Measurements from ENCODE around the gene ERBB2.

The ERBB2 gene

DNA sequence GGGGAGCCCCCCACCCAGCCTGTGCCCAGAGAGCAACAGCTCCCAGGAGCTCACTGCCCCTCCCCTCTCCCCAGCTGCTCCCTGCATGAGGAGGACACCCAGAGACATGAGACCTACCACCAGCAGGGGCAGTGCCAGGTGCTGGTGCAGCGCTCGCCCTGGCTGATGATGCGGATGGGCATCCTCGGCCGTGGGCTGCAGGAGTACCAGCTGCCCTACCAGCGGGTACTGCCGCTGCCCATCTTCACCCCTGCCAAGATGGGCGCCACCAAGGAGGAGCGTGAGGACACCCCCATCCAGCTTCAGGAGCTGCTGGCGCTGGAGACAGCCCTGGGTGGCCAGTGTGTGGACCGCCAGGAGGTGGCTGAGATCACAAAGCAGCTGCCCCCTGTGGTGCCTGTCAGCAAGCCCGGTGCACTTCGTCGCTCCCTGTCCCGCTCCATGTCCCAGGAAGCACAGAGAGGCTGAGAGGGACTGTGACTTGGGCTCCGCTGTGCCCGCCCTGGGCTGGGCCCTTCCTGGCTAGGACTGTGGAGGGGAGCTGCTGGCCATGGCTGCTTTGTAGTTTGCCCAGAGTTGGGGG is 34.1 kb upstream of the ERBB2 start:
- no peak for DNase-seq (ENCODE audit: low read depth)

DNA sequence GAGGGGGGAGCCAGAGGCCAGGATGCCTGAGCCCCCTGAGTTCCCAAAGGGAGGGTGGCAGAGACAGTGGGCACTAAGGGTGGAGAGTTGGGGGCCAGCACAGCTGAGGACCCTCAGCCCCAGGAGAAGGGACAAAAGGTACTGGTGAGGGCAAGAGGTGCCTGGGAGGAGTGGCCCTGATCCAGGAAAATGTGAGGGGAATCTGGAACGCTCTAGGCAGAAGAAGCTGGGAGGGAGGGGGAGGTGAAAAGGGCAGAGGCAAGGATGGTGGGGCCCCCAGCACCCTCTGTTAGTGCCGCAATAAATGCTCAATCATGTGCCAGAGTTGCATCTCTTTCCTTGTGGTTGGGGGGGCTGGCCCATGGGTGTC is 33.6 kb upstream of the ERBB2 start:
- no peak for DNase-seq (ENCODE audit: low read depth)

DNA sequence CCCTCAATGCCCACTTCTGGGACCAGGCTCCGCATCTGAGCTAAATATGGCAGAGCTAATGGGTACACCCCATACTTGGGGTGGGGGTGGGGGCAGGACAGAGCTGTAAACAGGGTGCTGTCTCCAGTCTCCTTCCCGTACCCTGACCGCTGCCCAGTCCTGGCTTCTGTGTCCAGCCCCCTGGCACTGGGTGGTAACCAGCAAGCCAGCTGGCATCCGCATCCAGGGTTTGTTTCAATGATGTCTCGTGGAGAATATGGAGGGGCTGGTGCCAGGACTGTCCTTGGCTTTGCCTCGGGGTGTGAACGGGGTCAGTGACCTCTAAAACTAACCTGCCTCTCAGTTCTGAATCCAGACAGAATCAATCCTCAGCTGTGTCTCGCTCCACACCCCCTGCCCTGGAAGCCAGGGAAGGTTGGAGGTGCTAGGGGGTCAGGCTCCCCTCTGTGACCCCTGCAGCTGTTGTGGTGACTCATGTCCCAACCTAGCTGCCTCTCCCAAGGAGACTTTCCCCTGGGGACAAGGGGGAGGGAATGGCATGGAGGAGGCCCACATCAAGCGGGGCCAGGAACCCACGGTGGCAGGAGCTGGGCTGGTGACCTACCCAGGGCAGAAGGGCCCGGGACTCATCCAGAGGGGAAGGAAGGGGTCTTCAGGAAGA is 33.1 kb upstream of the ERBB2 start:
- DNase-seq (ENCODE audit: low read depth): no peak

DNA sequence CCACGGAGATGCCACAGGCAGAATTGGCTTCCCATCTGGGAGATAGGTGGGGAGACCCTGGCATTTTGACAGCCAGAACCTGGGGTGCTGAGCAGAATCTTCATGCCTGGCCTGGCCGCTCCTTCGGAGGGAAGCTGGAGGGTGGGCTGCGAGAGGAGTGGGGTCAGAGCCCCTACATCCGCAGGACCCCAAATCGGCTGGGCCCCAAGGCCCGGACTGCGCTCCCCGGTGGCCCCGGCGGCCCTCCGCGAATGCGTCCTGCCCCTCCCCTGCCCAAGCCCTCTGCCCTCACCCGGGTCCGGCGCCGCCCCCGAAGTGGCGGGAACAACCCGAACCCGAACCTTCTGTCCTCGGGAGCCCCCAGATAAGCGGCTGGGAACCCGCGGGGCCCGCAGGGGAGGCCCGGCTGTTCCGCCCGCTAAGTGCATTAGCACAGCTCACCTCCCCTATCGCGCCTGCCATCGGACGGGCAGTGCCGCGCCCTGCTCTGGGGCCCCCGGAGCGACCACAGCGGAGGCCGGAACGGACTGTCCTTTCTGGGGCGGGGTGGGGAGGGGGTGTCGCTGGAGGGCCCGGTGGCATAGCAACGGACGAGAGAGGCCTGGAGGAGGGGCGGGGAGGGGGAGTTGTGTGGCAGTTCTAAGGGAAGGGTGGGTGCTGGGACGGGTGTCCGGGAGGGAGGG is 32.5 kb upstream of the ERBB2 start:
- DNase-seq (ENCODE audit: low read depth): no peak

DNA sequence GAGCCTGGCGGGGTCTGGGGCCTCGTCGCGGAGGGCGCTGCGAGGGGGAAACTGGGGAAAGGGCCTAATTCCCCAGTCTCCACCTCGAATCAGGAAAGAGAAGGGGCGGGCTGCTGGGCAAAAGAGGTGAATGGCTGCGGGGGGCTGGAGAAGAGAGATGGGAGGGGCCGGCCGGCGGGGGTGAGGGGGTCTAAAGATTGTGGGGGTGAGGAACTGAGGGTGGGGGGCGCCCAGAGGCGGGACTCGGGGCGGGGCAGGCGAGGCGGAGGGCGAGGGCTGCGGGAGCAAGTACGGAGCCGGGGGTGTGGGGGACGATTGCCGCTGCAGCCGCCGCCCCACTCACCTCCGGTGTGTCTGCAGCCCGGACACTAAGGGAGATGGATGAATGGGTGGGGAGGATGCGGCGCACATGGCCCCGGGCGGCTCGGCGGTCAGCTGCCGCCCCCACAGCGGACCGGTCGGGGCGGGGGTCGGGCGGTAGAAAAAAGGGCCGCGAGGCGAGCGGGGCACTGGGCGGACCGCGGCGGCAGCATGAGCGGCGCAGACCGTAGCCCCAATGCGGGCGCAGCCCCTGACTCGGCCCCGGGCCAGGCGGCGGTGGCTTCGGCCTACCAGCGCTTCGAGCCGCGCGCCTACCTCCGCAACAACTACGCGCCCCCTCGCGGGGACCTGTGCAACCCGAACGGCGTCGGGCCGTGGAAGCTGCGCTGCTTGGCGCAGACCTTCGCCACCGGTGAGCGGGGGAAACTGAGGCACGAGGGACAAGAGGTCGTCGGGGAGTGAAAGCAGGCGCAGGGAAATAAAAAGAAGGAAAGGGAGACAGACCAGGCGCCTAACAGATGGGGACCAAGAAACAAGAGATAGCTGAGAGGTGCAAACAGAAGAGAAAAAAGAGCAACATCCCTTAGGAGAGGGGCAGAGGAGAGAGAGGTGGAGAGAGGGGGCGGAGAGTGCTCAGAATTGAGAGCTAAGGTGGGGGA is 31.6 kb upstream of the ERBB2 start, which contains the start of gene PNMT:
Gene PNMT (plus strand): TSS at position 509 of the 980 bp plus-strand sequence. CDS start 23 bp downstream, at position 532.
- peak; percentile 29 for DNase-seq (ENCODE audit: low read depth)

DNA sequence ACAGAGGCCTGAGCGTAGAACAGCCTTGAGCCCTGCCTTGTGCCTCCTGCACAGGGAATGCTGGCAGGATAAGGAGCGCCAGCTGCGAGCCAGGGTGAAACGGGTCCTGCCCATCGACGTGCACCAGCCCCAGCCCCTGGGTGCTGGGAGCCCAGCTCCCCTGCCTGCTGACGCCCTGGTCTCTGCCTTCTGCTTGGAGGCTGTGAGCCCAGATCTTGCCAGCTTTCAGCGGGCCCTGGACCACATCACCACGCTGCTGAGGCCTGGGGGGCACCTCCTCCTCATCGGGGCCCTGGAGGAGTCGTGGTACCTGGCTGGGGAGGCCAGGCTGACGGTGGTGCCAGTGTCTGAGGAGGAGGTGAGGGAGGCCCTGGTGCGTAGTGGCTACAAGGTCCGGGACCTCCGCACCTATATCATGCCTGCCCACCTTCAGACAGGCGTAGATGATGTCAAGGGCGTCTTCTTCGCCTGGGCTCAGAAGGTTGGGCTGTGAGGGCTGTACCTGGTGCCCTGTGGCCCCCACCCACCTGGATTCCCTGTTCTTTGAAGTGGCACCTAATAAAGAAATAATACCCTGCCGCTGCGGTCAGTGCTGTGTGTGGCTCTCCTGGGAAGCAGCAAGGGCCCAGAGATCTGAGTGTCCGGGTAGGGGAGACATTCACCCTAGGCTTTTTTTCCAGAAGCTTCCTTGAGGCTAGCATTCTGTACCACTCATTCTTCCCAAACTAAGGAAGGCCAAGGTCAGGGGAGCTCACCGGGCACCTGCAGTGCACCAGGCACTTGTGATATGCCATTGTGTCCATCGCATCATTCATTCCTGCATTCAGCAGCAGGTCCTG is 29.7 kb upstream of the ERBB2 start:
- DNase-seq (ENCODE audit: low read depth): no peak

DNA sequence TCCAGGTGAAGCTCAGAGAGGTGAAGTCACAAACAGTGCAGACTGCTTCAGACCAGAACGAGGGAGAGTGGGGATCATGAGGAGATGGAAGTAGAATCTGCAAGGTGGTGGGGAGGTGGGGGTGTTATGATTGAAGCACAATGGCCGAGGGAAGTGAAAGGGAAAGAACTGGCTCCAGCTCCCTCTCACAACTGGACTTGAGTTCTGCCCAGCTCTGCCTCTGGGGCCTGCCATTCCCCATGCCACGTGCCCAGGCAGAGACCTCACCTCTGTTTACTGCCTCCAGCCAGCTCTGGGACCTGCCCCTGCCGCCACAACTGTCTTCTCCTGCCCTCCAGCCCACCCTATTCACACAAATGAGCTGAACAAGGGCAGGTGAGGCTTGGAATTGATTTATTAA is 29.1 kb upstream of the ERBB2 start:
- DNase-seq (ENCODE audit: low read depth): no peak

DNA sequence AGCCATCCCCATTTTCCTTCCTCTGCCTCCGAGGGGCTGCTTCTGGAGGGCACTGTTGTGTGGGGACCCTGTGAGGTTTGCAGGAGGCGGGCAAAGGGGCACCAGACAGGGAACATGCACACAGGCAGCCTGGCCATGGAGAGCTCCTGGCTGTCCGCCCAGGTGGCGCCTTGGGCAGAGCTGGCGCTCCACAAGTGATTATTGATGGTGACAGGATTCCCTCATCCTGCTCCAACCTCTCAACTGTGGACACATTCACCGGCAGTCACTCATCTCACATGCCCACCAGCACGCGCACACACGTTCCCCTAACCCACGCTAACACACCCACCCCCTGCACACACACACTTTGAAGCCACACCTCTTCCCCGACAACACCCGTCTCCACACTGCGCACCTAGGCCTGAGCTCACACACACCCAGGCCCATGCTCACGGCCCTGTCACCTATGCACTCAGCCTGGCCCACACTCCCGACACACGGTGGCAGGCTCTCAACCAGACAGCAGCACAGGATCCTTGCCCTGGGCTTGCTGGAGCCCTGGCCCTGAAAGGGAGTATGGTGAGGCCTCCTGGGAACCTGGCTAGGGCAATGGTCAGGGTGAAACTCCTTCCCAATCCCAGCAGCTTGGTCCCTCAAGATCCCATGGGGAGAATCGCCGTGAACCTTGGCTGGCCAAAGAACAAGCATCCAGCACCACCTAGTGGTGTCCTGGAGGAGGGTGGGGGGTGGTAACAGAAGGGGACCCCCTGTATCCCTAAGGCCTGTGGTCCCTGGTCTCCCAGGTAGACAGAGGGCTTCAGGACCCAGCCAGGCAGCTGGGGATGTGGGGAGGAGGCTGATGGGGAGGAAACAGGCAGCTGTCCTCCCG is 28.0 kb upstream of the ERBB2 start:
- no peak for DNase-seq (ENCODE audit: low read depth)

DNA sequence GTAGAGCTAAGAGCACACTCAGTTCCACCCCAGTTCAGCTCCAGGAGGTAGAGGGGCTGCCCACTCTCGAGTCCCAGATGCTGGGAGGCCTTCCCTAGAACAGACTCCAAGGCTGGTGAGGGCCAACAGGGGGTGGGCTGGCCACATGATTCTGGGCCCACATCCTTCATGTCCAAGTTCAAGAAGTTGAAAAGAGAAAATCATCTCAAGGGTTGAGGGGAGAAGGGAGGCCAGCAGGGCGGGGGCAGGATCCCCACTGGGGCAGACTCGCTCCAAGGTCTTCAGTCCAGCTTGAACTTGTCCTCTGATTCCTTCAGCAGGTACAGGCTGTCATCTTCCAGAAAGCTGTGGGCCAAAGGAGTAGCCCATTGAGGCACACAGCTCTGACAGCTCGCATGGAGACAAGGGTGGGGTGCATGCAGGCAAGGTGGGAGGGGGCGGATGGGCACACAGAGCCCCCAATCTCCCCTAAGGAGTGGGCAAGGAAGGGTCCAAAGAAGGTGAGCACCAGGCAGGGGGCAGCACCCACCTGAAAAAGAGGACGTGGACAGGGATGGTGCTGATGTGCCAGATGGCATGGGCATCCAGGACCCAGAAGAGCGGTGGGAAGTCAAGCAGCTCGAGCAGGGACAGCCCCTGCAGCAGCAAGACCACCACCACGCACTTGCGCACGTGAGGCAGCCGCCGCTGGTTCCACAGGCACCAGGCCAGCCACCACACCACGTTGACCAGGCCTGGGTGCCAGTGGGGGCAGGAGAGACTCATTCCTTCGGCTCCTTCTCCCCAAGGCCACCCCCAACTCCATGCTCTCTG is 27.1 kb upstream of the ERBB2 start:
- no peak for DNase-seq (ENCODE audit: low read depth)

DNA sequence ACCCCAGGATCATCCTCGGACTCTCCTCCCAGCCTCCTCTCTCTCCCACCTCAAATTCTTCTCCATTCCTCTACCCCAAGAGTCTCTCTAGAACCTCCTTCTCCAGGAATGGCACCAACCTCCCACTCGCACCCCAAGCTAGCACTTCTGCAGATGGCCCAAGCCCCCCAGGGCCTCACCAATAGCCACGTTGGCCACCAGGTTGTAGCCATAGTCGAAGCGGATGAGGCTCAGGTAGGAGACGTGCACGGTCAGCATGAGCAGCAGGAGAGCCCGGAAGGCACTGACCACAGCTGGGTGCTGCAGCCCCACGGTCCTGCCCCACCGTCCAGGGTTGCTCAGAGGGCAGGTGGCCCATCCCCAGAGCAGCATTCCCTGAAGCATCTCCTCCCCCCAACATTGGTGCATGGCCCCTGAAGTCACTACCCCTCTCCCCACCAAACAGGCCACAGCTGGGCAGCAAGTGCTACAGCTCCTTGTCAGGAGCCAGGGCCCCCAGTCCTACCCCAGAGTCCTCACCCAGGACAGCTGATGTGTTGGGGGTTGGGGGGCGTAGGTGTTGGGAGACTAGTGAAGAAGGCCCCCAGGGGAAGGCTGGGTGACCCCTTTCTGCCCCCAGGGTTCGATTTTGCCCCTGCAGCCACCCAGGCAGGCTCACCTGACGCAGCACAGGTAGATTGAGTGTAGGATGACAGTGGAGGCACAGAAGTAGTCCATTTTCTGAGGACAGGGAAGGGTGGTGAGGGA is 26.4 kb upstream of the ERBB2 start:
- DNase-seq (ENCODE audit: low read depth): no peak

DNA sequence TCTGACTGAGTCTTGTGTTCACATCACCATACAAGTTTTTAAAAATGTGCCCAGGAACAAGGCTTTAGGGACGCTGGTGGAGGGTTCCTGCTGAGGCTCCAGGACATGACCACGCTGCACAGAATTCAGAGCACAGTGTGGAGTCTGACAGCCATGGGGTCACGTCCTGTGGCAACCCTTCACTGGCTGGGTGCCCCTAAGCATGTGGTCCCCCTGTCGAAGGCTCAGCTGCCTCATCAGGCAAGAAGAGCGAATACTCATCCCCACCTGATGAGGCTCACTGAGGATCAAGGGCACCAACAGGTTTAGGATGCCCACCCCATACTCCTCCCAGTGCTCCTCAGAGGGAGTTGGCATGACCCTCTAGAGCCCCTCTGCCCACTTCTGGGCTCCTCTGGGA is 25.7 kb upstream of the ERBB2 start:
- DNase-seq (ENCODE audit: low read depth): no peak

DNA sequence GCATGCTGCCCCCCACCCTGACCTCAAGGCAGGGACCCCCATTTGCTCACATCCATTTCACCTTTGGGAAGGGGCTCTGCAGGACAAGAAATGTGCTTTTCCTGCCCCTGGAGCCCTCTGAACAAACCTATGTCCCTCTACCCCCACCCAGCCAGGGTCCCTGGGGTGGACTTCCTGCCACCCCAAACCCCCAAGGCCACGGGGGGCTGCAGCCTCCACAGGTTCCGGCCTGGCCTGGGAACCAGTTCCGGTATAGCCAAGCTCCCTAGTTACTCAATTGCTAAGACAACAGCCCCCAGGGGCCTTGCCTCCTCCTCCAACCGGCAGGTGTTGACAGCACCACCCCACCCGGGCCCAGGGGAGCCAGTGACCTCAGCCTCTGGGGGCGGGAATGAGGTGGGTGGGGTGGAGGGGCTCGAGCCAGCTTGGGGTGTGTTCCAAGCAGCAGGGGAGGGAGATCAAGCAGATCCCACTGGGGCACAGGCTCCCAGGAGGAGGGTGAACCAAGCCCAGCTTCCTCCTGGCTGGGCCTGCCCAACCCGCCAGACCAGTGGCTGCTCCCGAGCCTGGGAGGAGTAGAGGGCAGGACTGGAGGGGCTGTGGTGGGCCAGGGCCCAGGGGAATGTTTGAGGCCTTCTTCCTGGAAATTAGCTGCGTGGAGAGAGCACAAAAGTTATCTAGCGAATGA is 25.0 kb upstream of the ERBB2 start:
- DNase-seq (ENCODE audit: low read depth): no peak

DNA sequence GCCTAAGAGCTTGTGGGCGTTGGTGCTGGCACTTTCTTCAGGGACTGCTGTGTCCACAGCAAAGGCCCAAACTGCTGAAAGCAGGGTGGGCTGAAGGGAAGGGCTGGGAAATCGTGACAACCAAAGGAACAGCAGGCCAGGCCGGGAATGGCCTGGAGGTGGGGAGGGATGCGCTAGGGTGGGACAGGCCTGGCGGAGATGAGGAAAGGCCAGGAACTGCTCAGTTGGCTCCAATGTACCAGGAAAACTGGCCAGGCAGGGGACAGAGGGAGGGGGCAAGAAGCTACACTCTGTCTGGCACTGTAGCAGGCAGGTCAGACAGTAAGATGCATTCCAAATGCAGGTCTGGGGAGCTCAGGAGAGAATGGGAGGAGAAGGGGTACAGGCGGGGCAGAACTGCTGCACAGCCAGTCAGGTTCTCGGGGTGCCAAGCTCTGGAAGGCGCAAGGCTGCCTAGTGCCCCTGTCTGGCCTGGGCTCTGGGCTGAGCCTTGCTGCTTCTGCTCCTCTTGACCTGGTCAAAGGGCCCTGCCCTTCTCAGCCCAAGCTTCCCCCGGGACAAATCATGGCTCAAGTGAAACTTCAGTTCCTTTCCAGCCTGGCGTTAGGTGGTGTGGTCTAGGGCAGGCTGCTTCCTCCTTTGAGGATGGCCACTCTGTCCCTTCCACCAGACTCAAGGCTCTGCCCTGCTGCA is 24.3 kb upstream of the ERBB2 start:
- DNase-seq (ENCODE audit: low read depth): no peak

DNA sequence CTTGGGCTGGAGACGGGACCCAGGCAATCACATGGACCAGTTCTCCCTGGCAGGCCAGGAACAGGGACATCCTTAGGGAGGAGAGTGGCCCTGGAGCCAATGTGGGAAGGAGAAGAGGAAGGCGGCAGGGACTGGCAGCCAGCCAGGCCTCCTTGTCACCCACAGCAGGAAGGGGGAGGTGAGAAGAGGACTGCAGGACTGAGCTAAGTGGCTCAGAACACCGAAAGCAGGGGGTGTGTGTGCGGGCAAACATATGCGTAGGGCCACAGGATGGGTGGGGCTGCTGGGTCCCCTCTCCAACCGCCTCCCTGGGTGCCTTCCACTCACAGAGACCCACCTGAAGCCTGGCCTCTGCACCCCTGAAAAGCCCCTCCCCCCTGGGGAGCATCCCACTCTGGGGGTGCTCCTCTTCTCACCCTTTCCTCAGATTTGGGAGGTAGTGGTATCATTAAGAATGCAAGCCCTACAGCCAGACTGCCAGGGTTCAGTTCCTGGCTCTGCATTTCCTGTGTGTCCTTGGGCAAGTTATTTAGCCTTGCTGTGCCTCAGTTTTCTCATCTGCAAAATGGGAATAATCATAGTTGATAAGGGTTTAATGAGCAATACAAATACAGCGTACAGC is 23.6 kb upstream of the ERBB2 start:
- DNase-seq (ENCODE audit: low read depth): peak; percentile 16

DNA sequence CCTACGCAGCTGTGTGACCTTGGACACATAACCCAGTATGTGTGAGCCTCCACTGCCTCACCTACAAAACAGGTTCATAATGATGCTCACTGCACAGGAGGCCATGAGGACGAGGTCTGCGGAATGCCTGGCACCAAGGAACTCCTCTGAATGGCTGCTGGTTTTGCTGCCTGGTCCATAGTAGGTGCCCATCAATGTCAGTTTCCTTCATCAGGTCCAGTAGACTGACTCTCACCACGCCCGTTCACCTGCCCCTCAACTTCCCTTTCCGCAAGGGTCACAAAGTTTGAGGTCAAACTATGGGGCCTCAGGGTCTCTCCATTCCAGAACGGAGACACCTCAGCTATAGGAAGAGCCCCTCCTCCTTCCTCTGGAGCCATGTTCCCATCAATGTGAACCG is 22.8 kb upstream of the ERBB2 start:
- no peak for DNase-seq (ENCODE audit: low read depth)

DNA sequence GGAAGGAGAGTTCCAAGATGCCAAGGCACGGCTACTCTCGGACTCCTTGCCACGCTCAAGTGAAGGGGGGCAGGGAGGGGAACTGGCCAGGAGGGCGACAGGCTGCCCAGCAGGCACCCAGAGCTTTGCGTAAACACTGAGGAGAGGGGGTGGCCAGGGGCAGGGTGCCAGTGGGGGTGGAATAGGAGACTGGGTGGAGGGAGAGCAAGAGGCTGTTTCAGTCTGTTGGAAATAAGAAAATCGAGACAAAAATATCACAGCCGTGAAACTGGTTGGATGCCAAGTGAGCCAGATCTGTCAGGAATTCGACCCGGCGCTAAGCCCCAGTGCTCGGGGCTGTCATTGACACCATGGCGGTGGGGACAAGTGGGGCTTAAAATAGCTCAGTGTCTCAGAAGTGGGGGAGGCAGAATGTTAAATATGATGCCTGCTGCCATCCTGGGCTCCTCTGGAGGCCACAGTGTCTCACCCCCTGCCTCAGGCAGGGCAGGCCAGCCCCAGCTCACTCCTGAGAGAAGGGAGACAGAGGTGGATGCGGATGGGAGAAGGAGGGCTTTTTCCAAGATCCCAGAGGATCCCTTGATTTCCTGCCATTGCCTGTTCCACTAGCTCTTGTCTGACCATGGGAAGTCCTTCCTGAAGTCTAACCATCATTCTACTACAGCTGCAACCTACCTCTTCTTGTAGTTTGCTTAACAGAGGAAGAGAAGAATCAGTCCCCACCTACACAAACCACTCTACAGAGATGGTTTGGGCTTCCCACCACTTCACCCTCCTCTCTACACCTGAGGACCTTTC is 22.1 kb upstream of the ERBB2 start:
- DNase-seq (ENCODE audit: low read depth): no peak

Data from activated gamma-delta T cell treated with anti-CD3 and anti-CD28 coated beads, Interleukin-2, amount 50 U/mL, for 16 hours (primary cell).